HepG2 (cell line): ENCODE results near the gene ZNRF3. TPM values are rescaled to one million over a fixed set of nuclear protein-coding genes. Genes with fewer than 3 reads are reported as not detected.

ENCODE experiments used
- ATAC-seq: fragments of 200-7000 bp; cut with Tn5 transposase; 3 replicates; pipeline ENCODE4 v1.9.1; 2020; ENCODE audit warnings: mild to moderate bottlenecking, moderate library complexity
- BruUV-seq: library from RNA; stranded (reverse); fragments of 400-500 nt; replicated peaks from 2 replicates; lab custom pipeline; 2021; lab: Mats Ljungman, UMichigan
- CTCF ChIA-PET: fragments of 300-600 bp; formaldehyde crosslinking; extraction: SDS; loops from one replicate; lab custom pipeline; 2021; ENCODE audit warnings: low total read pairs, inconsistent platforms, low intra/inter-chr PET ratio; lab: Yijun Ruan, JAX
- POLR2A ChIA-PET: fragments of 350-600 bp; sonication (Branson Sonifier 250); formaldehyde crosslinking; loops from one replicate; lab custom pipeline; 2020; ENCODE audit warnings: antibody characterized with exemption, inconsistent platforms; lab: Yijun Ruan, JAX
- DNase-seq: peaks from one replicate; pipeline ENCODE4 v3.0.0-alpha.2; 2015; ENCODE audit warnings: low spot score
- FAIRE-seq: peaks from 3 replicates; lab custom pipeline; 2011; peaks lifted over from hg19 to GRCh38; lab: Jason Lieb, UNC
- H2AFZ ChIP-seq: one replicate; pipeline ENCODE4 v1.6.1; 2011; ENCODE audit warnings: low read length, inconsistent platforms
- H3K27ac ChIP-seq: fragments of 300-600 bp; 3 replicates; pipeline ENCODE4 v1.8.0; 2011; ENCODE audit warnings: mixed run types, mild to moderate bottlenecking, mixed read lengths, low read length, inconsistent platforms; ENCODE audit not compliant: insufficient read depth; ENCODE audit errors: extremely low read length
- H3K27me3 ChIP-seq, 2 experiments: fragments of 200-600 bp in 1 of 2; 2 replicates in 1 of 2; 3 replicates in 1 of 2; pipeline versions ENCODE4 v1.6.0 to v1.8.0; 2011; ENCODE audit warnings: low read length in 2 of 2, mild to moderate bottlenecking in 2 of 2, moderate library complexity in 2 of 2, inconsistent platforms in 1 of 2; ENCODE audit not compliant: insufficient read depth in 2 of 2, control insufficient read depth in 1 of 2
- H3K36me3 ChIP-seq, 2 experiments: fragments of 200-600 bp in 1 of 2; replicated peaks in 1 of 2; 2 replicates in 1 of 2; 3 replicates in 1 of 2; pipeline versions ENCODE4 v1.5.1 to v1.8.0; 2011; ENCODE audit warnings: low read length in 2 of 2, inconsistent platforms in 1 of 2; ENCODE audit not compliant: insufficient read depth in 2 of 2, control insufficient read depth in 1 of 2
- H3K4me1 ChIP-seq: 2 replicates; pipeline ENCODE4 v1.5.1; 2012; ENCODE audit warnings: low read length, inconsistent platforms; ENCODE audit not compliant: insufficient read depth
- H3K4me2 ChIP-seq: 2 replicates; pipeline ENCODE4 v1.6.0; 2011; ENCODE audit warnings: low read depth, low read length, inconsistent platforms
- H3K4me3 ChIP-seq, 3 experiments: fragments of 200-600 bp in 1 of 3; sonication (generic), shearing (Covaris generic) in 1 of 3; replicated peaks in 1 of 3; 2 replicates each; pipeline ENCODE4 v1.5.1; 2011 to 2016; ENCODE audit warnings: low read length in 3 of 3, inconsistent platforms in 2 of 3, low read depth in 2 of 3, mild to moderate bottlenecking in 2 of 3, control low read depth in 1 of 3, mixed read lengths in 1 of 3; ENCODE audit not compliant: insufficient read depth in 1 of 3
- H3K79me2 ChIP-seq: one replicate; pipeline ENCODE4 v1.6.1; 2011; ENCODE audit warnings: low read length, inconsistent platforms; ENCODE audit not compliant: insufficient read depth
- H3K9ac ChIP-seq: 2 replicates; pipeline ENCODE4 v1.6.0; 2011; ENCODE audit warnings: mild to moderate bottlenecking, low read depth, low read length, inconsistent platforms; ENCODE audit not compliant: insufficient read depth
- H3K9me3 ChIP-seq: 2 replicates; pipeline ENCODE4 v1.5.1; 2012; ENCODE audit warnings: mild to moderate bottlenecking, low read length
- H4K20me1 ChIP-seq: 2 replicates; pipeline ENCODE4 v1.6.0; 2011; ENCODE audit warnings: inconsistent platforms, mild to moderate bottlenecking, low read length, moderate library complexity; ENCODE audit not compliant: insufficient read depth
- CHD4 ChIP-seq: fragments of 200-600 bp; sonication (generic); IDR thresholded peaks from 2 replicates; pipeline ENCODE4 v1.7.0; 2017; ENCODE audit warnings: mild to moderate bottlenecking, low read length, borderline replicate concordance
- GABPB1 ChIP-seq: IDR thresholded peaks from 2 replicates; pipeline ENCODE4 v1.6.1; 2016; ENCODE audit warnings: mild to moderate bottlenecking, missing genetic modification reagents, moderate library complexity, missing compliant biosample characterization
- HIC2 ChIP-seq: sonication (generic); formaldehyde crosslinking; IDR thresholded peaks from 2 replicates; pipeline ENCODE4 v1.9.0; 2022; ENCODE audit warnings: low read depth, missing genetic modification reagents
- KLF11 ChIP-seq: IDR thresholded peaks from 2 replicates; pipeline ENCODE4 v1.6.1; 2016; ENCODE audit warnings: missing compliant biosample characterization
- MAZ ChIP-seq, 2 experiments: sonication (generic) in 1 of 2; formaldehyde crosslinking in 1 of 2; IDR thresholded peaks; 2 replicates each; pipeline versions ENCODE4 v1.5.0 to v1.6.1; 2012 to 2020; ENCODE audit warnings: low read depth in 2 of 2, mild to moderate bottlenecking in 2 of 2, borderline replicate concordance in 1 of 2, improper control_type of control experiment in 1 of 2, low read length in 1 of 2, missing genetic modification reagents in 1 of 2, moderate library complexity in 1 of 2
- MLXIP ChIP-seq: sonication (generic); formaldehyde crosslinking; IDR thresholded peaks from 2 replicates; pipeline ENCODE4 v1.9.0; 2021; ENCODE audit warnings: missing genetic modification reagents, borderline replicate concordance
- PAX8 ChIP-seq: sonication (generic); formaldehyde crosslinking; IDR thresholded peaks from 2 replicates; pipeline ENCODE4 v1.8.0; 2022; ENCODE audit warnings: mild to moderate bottlenecking, missing genetic modification reagents, borderline replicate concordance
- TERF1 ChIP-seq: sonication (generic); formaldehyde crosslinking; IDR thresholded peaks from 2 replicates; pipeline ENCODE4 v1.8.0; 2022; ENCODE audit warnings: mild to moderate bottlenecking, missing genetic modification reagents, moderate library complexity
- TIGD3 ChIP-seq: sonication (generic); formaldehyde crosslinking; IDR thresholded peaks from 2 replicates; pipeline ENCODE4 v1.5.1; 2020; ENCODE audit warnings: mild to moderate bottlenecking, missing genetic modification reagents, borderline replicate concordance
- ZBTB20 ChIP-seq: sonication (generic); formaldehyde crosslinking; IDR thresholded peaks from 2 replicates; pipeline ENCODE4 v1.8.1; 2023; ENCODE audit warnings: missing genetic modification reagents, low read depth, mild to moderate bottlenecking, borderline replicate concordance
- ZEB1 ChIP-seq: IDR thresholded peaks from 2 replicates; pipeline ENCODE4 v1.6.1; 2012; ENCODE audit warnings: mild to moderate bottlenecking, low read depth, inconsistent platforms; ENCODE audit not compliant: insufficient replicate concordance
- ZNF256 ChIP-seq: sonication (generic); formaldehyde crosslinking; conservative IDR thresholded peaks from 2 replicates; pipeline ENCODE4 v1.4.0; 2020; ENCODE audit warnings: missing genetic modification reagents
- ZNF432 ChIP-seq: sonication (generic); formaldehyde crosslinking; IDR thresholded peaks from 2 replicates; pipeline ENCODE4 v1.5.0; 2020; ENCODE audit warnings: missing genetic modification reagents, mild to moderate bottlenecking, borderline replicate concordance
- WGBS: methylation state at CpG from one replicate; pipeline ENCODE4 v1.1.6; 2017; ENCODE audit warnings: low lambda C conversion rate; 5-methylcytosine and 5-hydroxymethylcytosine counted together
- in situ Hi-C: cut with HindIII; loops from 2 replicates; pipeline ENCODE4 v1.10.0; 2017; ENCODE audit warnings: low pct_unique_long_range_greater_than_20kb; ENCODE audit not compliant: extremely low pct_ligation_motif_present
- intact Hi-C: fragments of 100-400 bp; cut with micrococcal nuclease; formaldehyde crosslinking; loops from one replicate; pipeline ENCODE4 v1.10.0; 2022; ENCODE audit not compliant: unreplicated experiment
- polyA plus RNA-seq, 8 experiments: library from polyadenylated mRNA; depleted of rRNA in 3 of 8; stranded (reverse) in 7 of 8; unstranded in 1 of 8; fragments of >200 nt; fragmentation: Illumina TruSeq in 4 of 8; extraction: Trizol in 4 of 8; gene quantifications; 2 replicates each; pipeline versions ENCODE4 v1.2.1 to v1.2.3, GENCODE V29; 2011 to 2016; ENCODE audit warnings: low read depth in 4 of 8, missing spikeins in 1 of 8, mixed read lengths in 1 of 8; ENCODE audit not compliant: insufficient read depth in 1 of 8
- total RNA-seq, 5 experiments: library from RNA; depleted of rRNA; stranded (reverse); fragments of >200 nt; fragmentation: Illumina TruSeq; extraction: Trizol; gene quantifications; 2 replicates each; pipeline ENCODE4 v1.2.3, GENCODE V29; 2016; ENCODE audit warnings: low read depth in 1 of 5

The ZNRF3 gene
- total and polyA plus RNA-seq, 2 of the 13 experiments (the other 11 are each of a cell fraction or from before 2014, with no cell fraction given): 20.3 to 36.7 TPM

GRCh38 chr22:29072193-29072978, 189.0 kb downstream of the ZNRF3 start:
- Histone ChIP-seq H3K36me3 (no peaks in the 10 kb centered on the region), H3K9ac (peak overlapping the region; percentile 47; the same call in 1 of the 2 replicates), H3K27ac (no peak overlapping the region), H3K79me2 (no peaks in the 10 kb centered on the region), H3K4me1 (peaks cover 53% of the 10 kb centered on the region), H2AFZ (no peak overlapping the region), H3K4me3 (peak overlapping the region; percentile 52 to 75 (median 59)), H3K9me3 (no peaks in the 10 kb centered on the region), H4K20me1 (0 out of 2 replicates have a peak, but pooled peaks cover 4% of the 10 kb centered on the region), H3K4me2 (peak overlapping the region; percentile 93), H3K27me3 (no peaks in the 10 kb centered on the region)
- FAIRE-seq (no peak), ATAC-seq (peak; percentile 75), DNase-seq (peak; percentile 89)
- WGBS: 2% methylated on average over 17 of the region's 41 CpGs
- CTCF ChIA-PET: no interaction called here
- intact Hi-C loops (loop anchor here (5.0 kb wide), 1 partner anchor 80 kb away; no protein-coding TSS in a partner anchor), in situ Hi-C loops (loop anchor here (5.0 kb wide), 1 partner anchor 80 kb away; no protein-coding TSS in a partner anchor)
- POLR2A ChIA-PET: interaction anchor here (0.6 to 1.1 kb wide), 4 partner anchors 23 to 1263 kb away, joined by 3 to 5 read pairs (median 4); partner anchors contain the start of gene ZNRF3
- no TSS peak for BruUV-seq
- no peak for TF ChIP-seq ZNF432 (CRISPR knock-in tag)
- TF ChIP-seq ZBTB20: no peak
- TF ChIP-seq PAX8 (CRISPR knock-in tag): no peak
- no peak for TF ChIP-seq MLXIP (CRISPR knock-in tag)
- peak; percentile 81 for TF ChIP-seq ZEB1
- no peak for TF ChIP-seq MAZ (IDR thresholded peaks at IDR 0.05; ENCODE audit: borderline replicate concordance, low read depth, low read length)
- TF ChIP-seq MAZ (CRISPR knock-in tag; IDR thresholded peaks at IDR 0.05; ENCODE audit: low read depth): 0 out of 2 replicates have a peak, but pooled peaks have one; percentile 26
- no peak for TF ChIP-seq HIC2
- no peak for TF ChIP-seq TERF1
- TF ChIP-seq TIGD3 (CRISPR knock-in tag): no peak
- TF ChIP-seq KLF11 (CRISPR knock-in tag): no peak
- TF ChIP-seq ZNF256: no peak
- TF ChIP-seq CHD4: peak; percentile 85
- TF ChIP-seq GABPB1 (CRISPR knock-in tag): no peak; the same call in 1 of the 2 replicates
